GM21367 (cell line): ENCODE measurements around the gene ISCA2.
"Not testable (repeated sequence)": the region's sequence is repeated elsewhere in the genome, so short reads cannot be mapped to it uniquely, and the experiment has no call there.

ENCODE experiments used
- ATAC-seq: cut with Tn5 transposase; IDR thresholded peaks from one replicate; pipeline ENCODE4 v1.9.1; 2021; ENCODE audit not compliant: unreplicated experiment

Gene ISCA2

GRCh38 chr14:74526854-74527585 lies 33.5 kb downstream of the ISCA2 start:
- ATAC-seq = no peak

- ATAC-seq = no peak
Measured at GRCh38 chr14:74527736-74528280, 34.2 kb downstream of the ISCA2 start.

GRCh38 chr14:74528406-74528805 lies 34.8 kb downstream of the ISCA2 start:
- ATAC-seq = no peak

- no peak for ATAC-seq
Measured at GRCh38 chr14:74528886-74529285, 35.3 kb downstream of the ISCA2 start.

GRCh38 chr14:74531006-74531405 lies 37.4 kb downstream of the ISCA2 start:
- no peak for ATAC-seq

- ATAC-seq = no peak
Measured at GRCh38 chr14:74531467-74531866, 37.9 kb downstream of the ISCA2 start.

- no peak for ATAC-seq
Measured at GRCh38 chr14:74532246-74532645, 38.7 kb downstream of the ISCA2 start.

- no peak for ATAC-seq
Measured at GRCh38 chr14:74533576-74533975, 40.0 kb downstream of the ISCA2 start.

GRCh38 chr14:74535756-74536325 lies 42.3 kb downstream of the ISCA2 start:
- ATAC-seq = no peak

GRCh38 chr14:74536336-74536735 lies 42.8 kb downstream of the ISCA2 start:
- not testable (repeated sequence) for ATAC-seq

GRCh38 chr14:74538411-74539391 lies 45.1 kb downstream of the ISCA2 start:
- ATAC-seq = no peak

- no peak for ATAC-seq
Measured at GRCh38 chr14:74539503-74539902, 45.9 kb downstream of the ISCA2 start.

GRCh38 chr14:74541225-74541624 lies 47.7 kb downstream of the ISCA2 start:
- no peak for ATAC-seq

GRCh38 chr14:74542056-74542685 lies 48.6 kb downstream of the ISCA2 start:
- no peak for ATAC-seq

GRCh38 chr14:74543771-74544438 lies 50.3 kb downstream of the ISCA2 start:
- no peak for ATAC-seq

- ATAC-seq = no peak
Measured at GRCh38 chr14:74545386-74545785, 51.8 kb downstream of the ISCA2 start.

GRCh38 chr14:74546416-74546815 lies 52.9 kb downstream of the ISCA2 start:
- no peak for ATAC-seq
